Testis (tissue), 3 donors: ENCODE results near the gene CELF4. TPM values are rescaled to one million over a fixed set of nuclear protein-coding genes. Genes with fewer than 3 reads are reported as not detected.

ENCODE experiments used
- DNase-seq: peaks from one replicate; pipeline ENCODE4 v3.0.0-alpha.2; 2019
- H3K27ac ChIP-seq, 2 donors: fragments of 200-600 bp; sonication (generic); one replicate each; pipeline ENCODE4 v1.5.1; 2019
- H3K27me3 ChIP-seq: fragments of 200-600 bp; sonication (generic); one replicate; pipeline ENCODE4 v1.5.1; 2019
- H3K36me3 ChIP-seq: fragments of 200-600 bp; sonication (generic); one replicate; pipeline ENCODE4 v1.5.1; 2017; ENCODE audit warnings: low read depth; ENCODE audit errors: missing control alignments
- H3K4me1 ChIP-seq: fragments of 200-600 bp; sonication (generic); one replicate; pipeline ENCODE4 v1.5.1; 2019
- H3K4me3 ChIP-seq, 2 donors: fragments of 200-600 bp; sonication (generic); one replicate each; pipeline ENCODE4 v1.5.1; 2017 to 2019
- H3K9me3 ChIP-seq: fragments of 200-600 bp; sonication (generic); one replicate; pipeline ENCODE4 v1.5.1; 2017
- POLR2A ChIP-seq: fragments of 450-650 bp; IDR thresholded peaks from one replicate; pipeline ENCODE4 v1.6.1; 2017; ENCODE audit warnings: antibody characterized with exemption, mild to moderate bottlenecking, moderate library complexity
- WGBS, 2 donors: methylation state at CpG; one replicate each; pipeline ENCODE4 v1.1.5; 2018; 5-methylcytosine and 5-hydroxymethylcytosine counted together
- intact Hi-C: fragments of 100-400 bp; cut with DNase I; formaldehyde crosslinking; loops from one replicate; pipeline ENCODE4 v1.15.1; 2023; ENCODE audit warnings: low total_unique reads
- polyA plus RNA-seq: library from polyadenylated mRNA; stranded (reverse); fragments of 350-450 nt; fragmentation: Illumina TruSeq; extraction: RNeasy Lipid Tissue Mini Kit (QIAGEN cat#74804); gene quantifications from one replicate; pipeline ENCODE4 v1.2.3, GENCODE V29; 2014; ENCODE audit warnings: low read depth, low replicate concordance; ENCODE audit not compliant: insufficient read depth
- total RNA-seq, 2 donors: library from RNA; depleted of rRNA; stranded (reverse); fragments of >200 nt; gene quantifications; one replicate each; pipeline ENCODE4 v1.2.3, GENCODE V29; 2016
- TF ChIP-seq, protein P1 (sequence below), 3 experiments: fragments of 450-650 bp in 2 of 3; fragments of 200-600 bp in 1 of 3; sonication (generic) in 1 of 3; IDR thresholded peaks; one replicate each; pipeline ENCODE4 v1.5.1; 2016 to 2019; ENCODE audit warnings: antibody characterized with exemption in 3 of 3, mild to moderate bottlenecking in 2 of 3, moderate library complexity in 1 of 3

CELF4 gene
- total and polyA plus RNA-seq, 3 donors from 2014 or later = 3.9 to 6.3 (median 4.8) TPM

DNA sequence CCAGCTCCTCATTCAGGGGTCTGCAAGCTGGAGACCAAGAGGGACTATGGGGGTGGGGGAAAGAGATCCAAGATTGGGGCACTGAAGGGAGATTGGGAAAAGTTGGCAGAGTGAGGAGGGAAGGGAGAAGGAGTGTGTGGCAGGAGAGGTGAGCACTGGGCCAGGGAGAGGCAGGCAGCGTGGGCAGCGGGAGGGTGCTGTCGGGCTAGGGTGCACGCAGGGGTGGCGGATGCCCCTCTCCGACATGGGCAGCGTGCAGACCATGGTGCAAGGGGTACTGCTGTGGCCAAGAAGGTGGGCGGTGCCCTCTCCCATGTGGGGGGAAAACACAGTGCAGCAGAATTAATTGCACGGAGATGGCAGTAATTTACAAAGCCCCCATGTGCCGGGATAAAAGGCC is 74.1 kb downstream of the CELF4 start:
- H3K27me3 ChIP-seq = no peaks in the 10 kb centered on the region
- H3K36me3 ChIP-seq = no peaks in the 10 kb centered on the region
- WGBS, 2 donors = 84 to 86% methylated on average over 10 of the region's 10 CpGs
- peaks cover 15% of the 10 kb centered on the region for H3K4me1 ChIP-seq
- intact Hi-C loops = no loop called here
- no peak overlapping the region for H3K27ac ChIP-seq
- DNase-seq = no peak
- no peak for TF ChIP-seq POLR2A
- TF ChIP-seq, protein P1, sequence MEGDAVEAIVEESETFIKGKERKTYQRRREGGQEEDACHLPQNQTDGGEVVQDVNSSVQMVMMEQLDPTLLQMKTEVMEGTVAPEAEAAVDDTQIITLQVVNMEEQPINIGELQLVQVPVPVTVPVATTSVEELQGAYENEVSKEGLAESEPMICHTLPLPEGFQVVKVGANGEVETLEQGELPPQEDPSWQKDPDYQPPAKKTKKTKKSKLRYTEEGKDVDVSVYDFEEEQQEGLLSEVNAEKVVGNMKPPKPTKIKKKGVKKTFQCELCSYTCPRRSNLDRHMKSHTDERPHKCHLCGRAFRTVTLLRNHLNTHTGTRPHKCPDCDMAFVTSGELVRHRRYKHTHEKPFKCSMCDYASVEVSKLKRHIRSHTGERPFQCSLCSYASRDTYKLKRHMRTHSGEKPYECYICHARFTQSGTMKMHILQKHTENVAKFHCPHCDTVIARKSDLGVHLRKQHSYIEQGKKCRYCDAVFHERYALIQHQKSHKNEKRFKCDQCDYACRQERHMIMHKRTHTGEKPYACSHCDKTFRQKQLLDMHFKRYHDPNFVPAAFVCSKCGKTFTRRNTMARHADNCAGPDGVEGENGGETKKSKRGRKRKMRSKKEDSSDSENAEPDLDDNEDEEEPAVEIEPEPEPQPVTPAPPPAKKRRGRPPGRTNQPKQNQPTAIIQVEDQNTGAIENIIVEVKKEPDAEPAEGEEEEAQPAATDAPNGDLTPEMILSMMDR (IDR thresholded peaks at IDR 0.05) = no peak
- H3K9me3 ChIP-seq = no peaks in the 10 kb centered on the region
- no peak overlapping the region for H3K4me3 ChIP-seq

DNA sequence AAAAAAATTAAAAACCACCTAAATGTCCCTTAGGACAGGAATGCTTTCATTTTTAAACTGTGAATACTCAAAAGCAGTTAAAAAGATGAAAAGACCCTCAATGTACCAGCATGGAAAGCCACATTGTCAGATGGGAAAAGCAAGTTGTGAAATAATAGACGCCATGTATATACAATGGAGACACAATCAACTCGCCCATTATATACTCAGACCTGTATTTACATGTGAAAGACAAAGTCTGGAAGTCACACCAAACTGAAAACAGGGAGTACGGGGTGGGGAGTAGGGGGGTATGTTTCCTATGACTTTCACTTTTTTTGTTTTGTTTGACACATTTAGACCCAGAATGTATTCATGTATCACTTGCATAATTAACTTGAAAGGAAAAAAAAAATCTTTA is 75.6 kb downstream of the CELF4 start:
- Histone ChIP-seq H3K36me3 (no peaks in the 10 kb centered on the region), H3K27ac (no peak overlapping the region), H3K4me3 (no peak overlapping the region), H3K4me1 (peaks cover 23% of the 10 kb centered on the region), H3K9me3 (no peaks in the 10 kb centered on the region), H3K27me3 (no peaks in the 10 kb centered on the region)
- DNase-seq = no peak
- intact Hi-C loops = no loop called here
- WGBS, 2 donors = 84 to 88% methylated on average over 3 of the region's 3 CpGs
- no peak for TF ChIP-seq POLR2A
- TF ChIP-seq, protein P1 (IDR thresholded peaks at IDR 0.05) = no peak

DNA sequence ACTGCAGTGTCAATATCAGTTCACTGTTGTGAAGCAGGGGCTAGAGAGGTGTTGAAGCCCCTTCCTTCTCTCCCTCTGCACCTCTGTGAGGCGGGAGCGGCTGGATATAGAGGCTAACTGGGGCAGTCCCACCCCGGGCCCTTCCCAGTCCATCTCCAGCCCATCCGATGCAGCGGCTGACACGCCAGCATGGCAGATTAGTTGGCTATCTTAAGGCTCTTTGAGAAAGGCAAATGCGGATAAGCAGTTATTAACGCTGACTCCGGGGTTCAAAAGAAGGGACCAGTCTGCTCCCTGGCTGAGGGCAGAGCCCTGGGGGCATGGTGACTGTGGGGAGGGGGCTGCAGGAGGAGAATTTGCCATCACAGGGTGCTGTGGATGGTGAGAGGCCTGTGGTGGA is 76.6 kb downstream of the CELF4 start:
- Histone ChIP-seq H3K4me1 (peaks cover 23% of the 10 kb centered on the region), H3K36me3 (no peaks in the 10 kb centered on the region), H3K27me3 (no peaks in the 10 kb centered on the region), H3K4me3 (no peak overlapping the region), H3K9me3 (no peaks in the 10 kb centered on the region), H3K27ac (no peak overlapping the region)
- intact Hi-C loops = no loop called here
- DNase-seq = no peak
- 90 to 91% methylated on average over 9 of the region's 9 CpGs for WGBS, 2 donors
- TF ChIP-seq, protein P1 (IDR thresholded peaks at IDR 0.05) = no peak
- TF ChIP-seq POLR2A = no peak

DNA sequence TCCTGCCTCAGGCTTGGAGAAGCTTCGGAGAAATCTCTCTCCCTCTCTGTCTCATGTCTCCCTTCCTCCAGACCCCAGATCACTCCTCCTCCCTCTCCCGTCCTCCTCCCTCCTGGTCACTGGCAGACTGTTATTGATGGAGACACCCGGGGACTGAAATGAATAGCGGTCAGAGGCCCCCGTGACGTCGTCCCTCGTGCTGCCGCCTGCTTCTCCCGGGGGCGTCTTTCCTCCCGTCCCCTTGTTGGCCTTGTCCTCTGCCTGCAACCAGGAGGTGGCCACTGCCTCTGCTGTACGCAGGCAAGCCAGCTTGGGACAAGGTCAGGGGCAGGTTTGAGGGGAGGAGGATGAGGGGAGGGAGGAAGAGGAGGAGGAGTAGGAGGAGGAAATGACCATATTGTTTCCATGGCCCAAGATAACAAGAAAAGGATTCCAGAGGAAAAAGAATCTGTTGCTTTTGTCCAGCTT is 78.2 kb downstream of the CELF4 start:
- no peak for TF ChIP-seq POLR2A
- TF ChIP-seq, protein P1 (IDR thresholded peaks at IDR 0.05) = no peak
- WGBS, 2 donors = 12 to 32% methylated on average over 13 of the region's 13 CpGs
- peak; percentile 40 for DNase-seq
- Histone ChIP-seq H3K27ac (peak overlapping the region; percentile 52 to 53), H3K27me3 (no peaks in the 10 kb centered on the region), H3K4me1 (peaks cover 23% of the 10 kb centered on the region), H3K9me3 (no peaks in the 10 kb centered on the region), H3K4me3 (no peak overlapping the region), H3K36me3 (no peaks in the 10 kb centered on the region)
- intact Hi-C loops = no loop called here

DNA sequence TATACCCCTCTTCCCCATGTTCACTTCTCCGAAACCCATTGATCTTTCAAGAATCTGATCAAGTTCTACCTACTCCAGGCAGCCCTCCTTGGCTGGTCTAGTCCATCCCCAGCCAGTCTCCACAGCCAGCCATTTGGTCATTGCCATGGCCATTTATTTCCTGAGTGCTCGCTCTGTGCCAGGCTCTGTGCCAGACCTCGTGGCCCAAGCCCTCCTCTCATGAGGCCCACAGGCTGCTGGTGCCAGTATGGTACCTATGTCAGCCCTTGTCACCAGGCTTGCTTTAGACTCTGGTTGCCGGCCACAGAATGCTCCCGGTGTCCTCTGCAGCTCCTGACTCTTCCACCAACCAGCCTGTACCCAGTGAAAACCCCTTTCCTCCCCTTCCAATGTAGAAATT is 78.8 kb downstream of the CELF4 start:
- WGBS, 2 donors = 68 to 69% methylated on average over 5 of the region's 5 CpGs
- Histone ChIP-seq H3K4me3 (no peak overlapping the region), H3K9me3 (no peaks in the 10 kb centered on the region), H3K36me3 (no peaks in the 10 kb centered on the region), H3K27me3 (no peaks in the 10 kb centered on the region), H3K27ac (peak overlapping the region in 1 of 2 donors; percentile 53), H3K4me1 (peaks cover 23% of the 10 kb centered on the region)
- TF ChIP-seq POLR2A = no peak
- no peak for DNase-seq
- intact Hi-C loops = no loop called here
